ENCODE measurements around the gene KCNK4.
"Not testable (repeated sequence)": the region's sequence is repeated elsewhere in the genome, so short reads cannot be mapped to it uniquely, and the experiment has no call there.

KCNK4 gene

DNA sequence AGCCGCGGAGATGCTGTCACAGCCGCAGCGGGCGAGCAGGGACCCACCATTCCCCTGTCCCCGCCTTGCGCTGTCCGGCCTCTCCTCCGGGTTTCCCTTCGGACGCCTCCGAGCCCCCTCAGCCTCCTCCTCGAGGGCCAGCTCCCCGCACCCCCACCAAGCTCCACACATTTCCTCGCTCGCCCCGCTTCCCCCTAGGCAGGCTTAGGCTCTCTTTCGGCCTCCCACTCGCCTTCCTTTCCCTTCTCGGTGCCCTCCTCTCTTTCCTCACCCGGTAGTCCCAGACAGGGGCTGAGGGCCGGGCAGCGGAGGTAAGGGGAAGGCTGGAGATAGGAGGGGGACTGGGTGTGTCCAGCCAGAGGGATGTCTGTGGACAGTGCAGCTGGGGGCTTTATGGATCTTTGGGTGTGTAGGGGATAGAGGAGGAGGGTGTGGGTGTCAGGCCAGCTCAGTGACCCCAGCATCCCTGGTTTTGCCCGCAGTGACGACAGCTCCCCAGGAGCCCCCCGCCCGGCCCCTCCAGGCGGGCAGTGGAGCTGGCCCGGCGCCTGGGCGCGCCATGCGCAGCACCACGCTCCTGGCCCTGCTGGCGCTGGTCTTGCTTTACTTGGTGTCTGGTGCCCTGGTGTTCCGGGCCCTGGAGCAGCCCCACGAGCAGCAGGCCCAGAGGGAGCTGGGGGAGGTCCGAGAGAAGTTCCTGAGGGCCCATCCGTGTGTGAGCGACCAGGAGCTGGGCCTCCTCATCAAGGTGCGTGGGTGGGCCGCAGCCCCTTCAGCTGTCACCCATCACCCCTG lies 1.6 kb downstream of the KCNK4 start:
- DNase-seq: no peak

DNA sequence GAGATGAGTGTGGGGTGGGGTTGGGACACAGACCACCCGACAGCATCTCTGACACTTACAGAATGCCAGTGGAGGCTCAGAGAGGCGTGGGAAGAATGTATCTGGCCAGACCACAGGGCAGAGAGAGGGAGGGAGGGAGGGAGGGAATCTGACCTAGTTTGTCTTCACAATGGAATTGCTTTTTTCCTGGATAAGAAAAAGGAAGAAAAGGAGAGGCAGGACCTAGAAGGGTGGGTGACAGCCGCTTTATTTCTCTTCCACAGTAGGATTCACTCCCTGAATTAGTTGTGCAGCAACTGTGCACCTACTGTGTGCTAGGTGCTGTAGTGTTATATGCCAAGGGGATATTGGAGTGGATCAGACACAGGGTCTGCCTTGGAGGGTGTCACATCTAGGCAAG lies 3.7 kb downstream of the KCNK4 start:
- no peak for DNase-seq

DNA sequence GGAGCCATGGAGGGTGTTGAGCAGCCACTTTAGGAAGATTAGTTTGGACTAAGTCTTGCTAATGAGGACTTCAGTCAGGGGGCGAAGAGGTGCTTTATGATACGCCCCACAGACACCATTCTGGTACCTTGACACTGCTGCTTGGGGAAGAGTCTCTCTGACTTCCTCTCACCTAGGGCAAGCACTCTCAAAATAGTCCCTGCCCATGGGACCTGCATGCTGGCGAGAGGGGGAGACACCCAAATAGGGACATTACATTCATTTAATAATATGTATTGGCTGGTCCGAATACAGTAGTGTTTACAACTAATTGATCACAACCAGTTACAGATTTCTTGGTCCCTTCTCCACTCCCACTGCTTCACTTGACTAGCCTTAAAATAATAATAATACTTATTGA lies 4.7 kb downstream of the KCNK4 start:
- no peak for DNase-seq

DNA sequence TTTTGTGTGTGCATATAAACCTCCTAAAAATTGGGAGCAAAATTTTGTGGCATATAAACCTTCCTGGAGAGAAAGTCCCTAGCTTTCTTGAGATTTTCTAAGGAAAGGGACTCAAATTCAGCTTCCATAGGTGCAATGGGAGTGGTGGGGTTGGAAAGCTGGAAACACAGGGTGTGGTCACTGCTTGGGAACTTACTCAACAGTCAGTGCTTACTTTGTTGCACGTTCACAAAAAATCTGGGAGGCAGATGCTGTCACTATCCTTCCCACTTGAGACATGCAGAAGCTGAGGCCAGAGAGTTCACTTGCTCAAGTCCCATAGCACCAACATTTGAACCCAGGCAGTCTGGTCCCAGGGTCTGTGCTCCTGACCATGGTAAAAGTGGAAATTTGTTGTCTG lies 5.1 kb downstream of the KCNK4 start:
- DNase-seq: no peak

DNA sequence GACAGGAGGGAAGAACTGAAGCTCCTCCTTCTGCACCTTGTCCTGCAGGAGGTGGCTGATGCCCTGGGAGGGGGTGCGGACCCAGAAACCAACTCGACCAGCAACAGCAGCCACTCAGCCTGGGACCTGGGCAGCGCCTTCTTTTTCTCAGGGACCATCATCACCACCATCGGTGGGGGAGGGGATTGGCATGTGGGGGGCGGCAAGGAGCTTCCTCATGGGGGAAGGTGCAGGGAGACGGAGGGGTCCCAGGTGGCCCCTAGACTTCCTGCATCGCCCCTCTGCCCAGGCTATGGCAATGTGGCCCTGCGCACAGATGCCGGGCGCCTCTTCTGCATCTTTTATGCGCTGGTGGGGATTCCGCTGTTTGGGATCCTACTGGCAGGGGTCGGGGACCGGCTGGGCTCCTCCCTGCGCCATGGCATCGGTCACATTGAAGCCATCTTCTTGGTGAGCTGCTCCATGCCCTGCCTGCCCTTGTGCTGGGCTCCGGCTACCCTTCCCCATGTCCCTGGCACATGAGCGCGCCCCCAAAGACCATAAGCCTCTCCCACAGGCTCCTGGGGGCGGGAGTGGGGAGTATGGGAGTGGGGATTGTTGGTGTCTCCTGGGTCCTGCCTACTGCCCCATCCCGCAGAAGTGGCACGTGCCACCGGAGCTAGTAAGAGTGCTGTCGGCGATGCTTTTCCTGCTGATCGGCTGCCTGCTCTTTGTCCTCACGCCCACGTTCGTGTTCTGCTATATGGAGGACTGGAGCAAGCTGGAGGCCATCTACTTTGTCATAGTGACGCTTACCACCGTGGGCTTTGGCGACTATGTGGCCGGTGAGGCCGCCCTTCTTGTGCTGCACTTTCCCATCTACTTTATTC lies 6.0 kb downstream of the KCNK4 start:
- DNase-seq: no peak

DNA sequence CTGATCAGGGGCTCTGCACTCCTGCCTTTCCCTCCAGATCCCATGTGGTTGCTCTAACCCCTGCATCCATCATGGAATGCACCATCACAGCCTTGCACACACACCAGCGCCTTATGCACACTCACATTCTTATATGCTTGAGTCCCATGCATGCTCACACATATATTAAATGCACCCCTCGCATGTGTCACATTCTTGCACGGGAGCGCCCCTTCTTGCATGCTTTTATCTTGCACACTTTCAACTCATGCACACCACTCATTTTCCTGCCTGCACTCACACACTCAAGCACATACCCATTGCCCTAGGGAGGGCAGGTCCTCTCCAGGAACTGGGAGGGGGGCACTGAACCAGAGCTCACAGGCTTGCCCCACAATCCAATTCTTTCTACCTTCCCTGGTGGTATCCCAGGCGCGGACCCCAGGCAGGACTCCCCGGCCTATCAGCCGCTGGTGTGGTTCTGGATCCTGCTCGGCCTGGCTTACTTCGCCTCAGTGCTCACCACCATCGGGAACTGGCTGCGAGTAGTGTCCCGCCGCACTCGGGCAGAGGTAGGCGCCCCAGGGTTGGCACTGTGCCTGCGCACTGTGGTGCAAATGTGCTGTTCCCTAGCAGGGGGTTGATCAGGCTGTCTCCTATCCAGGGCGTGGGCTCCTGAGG lies 6.7 kb downstream of the KCNK4 start:
- peak; percentile 87 for DNase-seq

DNA sequence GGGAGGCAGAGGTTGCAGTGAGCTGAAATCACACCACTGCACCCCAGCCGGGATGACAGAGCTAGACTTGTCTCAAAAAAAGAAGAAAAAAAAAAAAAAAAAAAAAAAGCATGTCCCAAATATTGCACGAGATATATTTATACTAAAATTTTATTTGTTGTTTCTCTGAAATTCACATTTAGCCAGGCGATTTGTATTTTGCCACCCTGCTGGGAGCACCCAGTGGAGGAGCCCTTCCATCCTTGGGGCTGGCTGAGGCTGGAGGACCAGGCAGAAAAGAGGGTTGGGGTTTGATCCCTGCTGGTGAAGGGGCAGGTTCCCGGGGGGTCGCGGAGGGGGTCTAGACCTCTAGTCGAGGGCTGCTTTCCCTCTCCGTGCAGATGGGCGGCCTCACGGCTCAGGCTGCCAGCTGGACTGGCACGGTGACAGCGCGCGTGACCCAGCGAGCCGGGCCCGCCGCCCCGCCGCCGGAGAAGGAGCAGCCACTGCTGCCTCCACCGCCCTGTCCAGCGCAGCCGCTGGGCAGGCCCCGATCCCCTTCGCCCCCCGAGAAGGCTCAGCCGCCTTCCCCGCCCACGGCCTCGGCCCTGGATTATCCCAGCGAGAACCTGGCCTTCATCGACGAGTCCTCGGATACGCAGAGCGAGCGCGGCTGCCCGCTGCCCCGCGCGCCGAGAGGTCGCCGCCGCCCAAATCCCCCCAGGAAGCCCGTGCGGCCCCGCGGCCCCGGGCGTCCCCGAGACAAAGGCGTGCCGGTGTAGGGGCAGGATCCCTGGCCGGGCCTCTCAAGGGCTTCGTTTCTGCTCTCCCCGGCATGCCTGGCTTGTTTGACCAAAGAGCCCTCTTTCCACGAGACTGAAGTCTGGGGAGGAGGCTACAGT lies 8.1 kb downstream of the KCNK4 start:
- peak; percentile 60 for DNase-seq

DNA sequence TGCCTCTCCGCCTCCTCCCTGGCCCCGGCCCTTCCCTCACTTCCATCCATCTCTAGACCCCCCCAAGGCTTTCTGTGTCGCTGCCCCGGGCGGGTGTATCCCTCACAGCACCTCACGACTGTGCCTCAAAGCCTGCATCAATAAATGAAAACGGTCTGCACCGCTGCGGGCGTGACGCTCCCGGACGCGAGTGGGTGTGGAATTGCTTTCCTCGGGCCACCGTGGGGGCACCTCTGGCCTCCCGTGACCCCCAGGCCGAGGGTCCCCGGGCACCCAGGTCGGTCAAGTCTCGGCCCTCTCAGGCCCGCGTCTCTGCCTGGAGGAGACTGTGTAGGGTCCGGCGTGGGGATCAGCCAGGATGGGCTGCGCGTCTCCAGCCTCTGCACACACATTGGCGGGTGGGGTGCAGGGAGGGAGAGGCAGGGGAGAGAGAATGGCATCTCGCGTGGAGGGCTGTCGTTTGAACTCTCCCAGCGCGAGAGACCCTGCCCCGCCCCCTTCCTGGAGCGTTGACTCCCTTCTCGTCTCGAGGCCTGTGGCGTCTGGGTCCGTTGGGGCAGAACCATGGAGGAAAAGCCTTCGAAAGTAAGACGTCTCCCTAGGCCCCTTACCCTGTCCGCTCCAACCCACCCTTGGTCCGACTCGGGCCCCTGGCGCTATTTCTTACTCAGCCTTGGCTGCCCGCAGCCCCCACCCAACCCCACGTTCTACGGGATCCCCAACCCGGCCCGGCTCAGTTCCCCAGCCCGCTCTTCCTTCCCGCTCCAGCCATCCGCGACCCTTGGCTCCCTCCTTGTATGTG lies 8.9 kb downstream of the KCNK4 start, which contains the start of gene CATSPERZ:
Gene CATSPERZ (plus strand): TSS at position 512 of the 802 bp plus-strand sequence. CDS start 53 bp downstream, at position 565.
- no peak for DNase-seq

DNA sequence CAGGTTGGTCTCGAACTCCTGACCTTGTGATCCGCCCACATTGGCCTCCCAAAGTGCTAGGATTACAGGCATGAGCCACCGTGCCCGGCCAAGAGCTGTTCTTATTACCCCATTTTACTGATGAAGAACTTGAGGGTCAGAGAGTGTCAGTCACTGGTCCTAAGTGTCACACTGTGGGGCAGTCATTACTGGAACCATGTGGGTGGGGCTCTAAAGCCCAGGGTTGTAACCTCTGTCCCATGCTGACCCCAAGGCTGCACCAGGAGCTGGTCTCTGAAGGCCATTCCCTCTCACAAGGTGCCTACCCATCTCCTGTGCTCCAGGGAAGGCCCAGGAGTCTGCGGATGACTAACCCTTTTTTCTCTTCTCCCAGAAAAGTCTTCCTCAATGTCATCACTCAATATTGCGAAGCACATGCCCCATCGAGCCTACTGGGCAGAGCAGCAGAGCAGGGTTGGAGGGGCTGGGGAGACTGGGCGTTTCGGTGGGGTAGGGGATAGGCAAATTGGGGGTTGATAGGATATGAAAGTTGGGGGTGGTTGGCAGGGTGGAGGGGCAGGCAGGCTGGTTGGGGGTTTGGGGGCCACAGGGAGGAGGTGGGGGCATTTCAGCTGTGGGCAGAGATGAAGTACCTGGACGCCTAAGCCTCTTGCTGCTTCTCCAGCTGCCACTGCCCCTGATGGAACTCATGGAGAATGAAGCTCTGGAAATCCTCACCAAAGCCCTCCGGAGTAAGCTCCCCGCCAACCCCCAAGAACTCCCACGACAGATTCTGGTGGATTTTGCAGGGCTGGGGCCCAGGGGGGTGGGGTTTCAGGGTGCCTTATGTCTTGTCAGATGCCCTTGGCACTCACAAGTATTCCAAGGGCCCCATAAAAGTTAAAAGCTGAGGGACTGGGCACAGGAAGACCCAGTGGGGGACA lies 12.3 kb downstream of the KCNK4 start:
- DNase-seq: no peak

DNA sequence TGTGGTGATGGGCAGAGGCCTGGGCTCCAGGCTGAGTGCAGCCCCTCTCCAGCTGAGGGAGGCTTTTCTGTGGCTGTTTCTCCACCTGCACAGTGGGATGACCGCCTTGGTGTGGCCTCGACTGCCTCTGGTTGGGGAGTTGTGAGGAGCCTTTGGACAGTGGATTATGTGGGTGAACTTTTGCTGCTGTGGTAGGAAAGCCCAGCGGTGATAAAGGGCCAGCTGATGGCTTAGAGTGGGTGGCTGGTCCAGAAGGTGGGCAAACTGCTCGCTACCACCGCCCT lies 12.9 kb downstream of the KCNK4 start:
- DNase-seq: no peak

DNA sequence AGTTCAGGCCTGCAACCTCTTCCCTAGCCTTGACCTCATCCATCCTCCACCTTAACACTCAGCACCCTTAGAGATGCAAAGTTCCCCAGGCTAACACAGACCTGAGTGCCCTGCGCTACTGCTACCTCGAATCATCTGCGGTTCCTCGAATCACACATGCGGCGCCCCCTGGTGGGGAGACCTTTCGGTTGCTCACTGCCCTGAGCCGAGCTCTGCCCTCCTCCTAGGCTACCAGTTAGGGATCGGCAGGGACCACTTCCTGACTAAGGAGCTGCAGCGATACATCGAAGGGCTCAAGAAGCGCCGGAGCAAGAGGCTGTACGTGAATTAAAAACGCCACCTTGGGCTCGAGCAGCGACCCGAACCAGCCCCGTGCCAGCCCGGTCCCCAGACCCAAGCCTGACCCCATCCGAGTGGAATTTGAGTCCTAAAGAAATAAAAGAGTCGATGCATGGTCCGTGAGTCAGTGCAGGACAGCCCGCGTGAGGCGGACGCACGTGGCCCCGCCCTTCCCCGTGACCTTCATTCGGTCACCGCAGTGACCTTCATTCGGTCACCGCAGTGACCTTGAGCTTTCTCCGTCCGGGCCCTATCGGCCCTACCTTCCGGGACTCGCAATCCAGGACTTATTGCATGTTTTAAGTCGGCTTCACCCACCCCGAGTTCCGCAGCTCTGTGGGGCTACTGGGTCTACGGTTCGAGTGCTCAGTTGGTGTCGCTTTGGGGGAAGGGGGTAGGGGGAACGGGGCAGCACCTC lies 13.4 kb downstream of the KCNK4 start:
- peak; percentile 95 for DNase-seq

DNA sequence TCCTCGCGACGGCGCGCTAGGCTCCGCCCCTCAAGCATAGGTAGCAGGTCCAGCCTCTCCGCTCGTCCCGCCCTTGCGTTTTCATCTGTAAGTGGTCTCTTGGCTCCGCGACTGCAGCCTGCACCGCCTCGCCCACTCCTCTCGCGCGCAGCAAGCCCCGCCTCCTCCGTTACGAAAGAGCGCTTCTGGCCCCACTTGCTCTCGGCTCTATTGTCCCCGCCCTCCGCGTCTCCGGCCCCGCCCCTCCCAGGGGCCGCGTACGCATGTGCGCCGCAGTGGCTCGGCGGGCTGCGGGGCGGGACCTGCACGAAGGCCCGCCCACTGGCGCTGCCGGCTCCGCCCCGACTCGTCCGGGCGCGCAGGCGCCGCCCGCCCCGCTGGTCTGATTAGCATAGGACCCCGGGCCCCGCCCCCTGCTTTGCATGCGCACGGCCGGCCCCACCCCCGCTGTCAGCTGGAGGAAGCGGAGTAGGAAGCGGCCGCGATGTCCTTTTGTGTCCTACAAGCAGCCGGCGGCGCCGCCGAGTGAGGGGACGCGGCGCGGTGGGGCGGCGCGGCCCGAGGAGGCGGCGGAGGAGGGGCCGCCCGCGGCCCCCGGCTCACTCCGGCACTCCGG lies 14.1 kb downstream of the KCNK4 start, which contains the start of gene ESRRA:
Gene ESRRA (plus strand): TSS at position 450 of the 616 bp plus-strand sequence. CDS start 1,656 bp downstream, outside the sequence.
- DNase-seq: peak; percentile 100

DNA sequence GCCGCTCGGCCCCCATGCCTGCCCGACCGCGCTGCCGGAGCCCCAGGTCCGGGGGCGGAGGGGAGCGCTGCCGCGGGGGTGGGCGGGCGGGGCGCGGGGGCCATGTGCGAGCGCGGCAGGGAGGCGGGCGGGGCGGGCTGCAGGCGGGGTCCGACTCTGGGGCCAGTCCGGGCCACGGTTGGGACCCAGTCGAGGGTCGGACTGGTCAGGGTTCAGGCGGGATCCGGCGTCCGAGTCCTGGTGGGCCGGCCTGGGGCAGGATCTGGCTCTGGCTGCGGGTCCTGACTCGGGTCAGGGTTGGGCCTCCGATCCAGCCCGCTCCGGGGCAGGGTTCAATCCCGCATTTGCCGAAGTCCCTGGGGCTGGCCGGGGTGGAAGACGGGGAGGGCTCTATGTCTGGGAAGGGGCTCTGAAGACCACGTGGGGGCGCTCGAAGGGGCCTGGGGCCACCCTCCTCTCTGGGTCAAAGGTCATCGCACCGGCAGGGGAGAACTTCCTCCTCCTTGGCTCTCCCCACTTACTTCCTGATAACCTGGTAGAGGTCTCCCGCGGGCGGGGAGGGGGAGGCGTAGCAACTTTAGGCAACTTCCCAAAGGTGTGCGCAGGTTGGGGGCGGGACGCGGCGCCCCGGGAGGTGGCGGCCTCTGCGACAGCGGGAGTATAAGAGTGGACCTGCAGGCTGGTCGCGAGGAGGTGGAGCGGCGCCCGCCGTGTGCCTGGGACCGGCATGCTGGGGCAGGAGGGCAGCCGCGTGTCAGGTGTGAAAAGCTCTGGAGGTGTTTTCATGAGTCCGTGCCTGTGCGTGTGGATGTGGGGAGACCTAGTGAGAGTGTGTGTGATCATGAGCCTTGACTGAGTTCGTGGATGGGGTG lies 14.8 kb downstream of the KCNK4 start:
- peak; percentile 86 for DNase-seq

DNA sequence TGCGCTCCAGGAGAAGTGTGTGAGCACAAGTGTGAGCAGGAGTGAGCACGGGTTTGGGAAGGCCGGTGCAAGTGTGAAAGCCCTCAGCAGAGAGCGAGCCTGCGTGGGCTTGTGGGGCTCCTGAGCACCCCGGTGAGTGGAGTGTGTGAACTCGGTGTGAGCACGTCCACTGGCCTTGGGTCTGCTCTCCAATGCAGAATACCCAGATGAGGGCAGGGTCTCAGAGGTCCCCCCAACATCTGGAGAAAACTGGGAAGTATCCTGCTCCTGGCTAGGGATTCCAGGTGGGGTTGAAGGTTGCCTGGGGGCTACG lies 15.4 kb downstream of the KCNK4 start:
- DNase-seq: no peak

DNA sequence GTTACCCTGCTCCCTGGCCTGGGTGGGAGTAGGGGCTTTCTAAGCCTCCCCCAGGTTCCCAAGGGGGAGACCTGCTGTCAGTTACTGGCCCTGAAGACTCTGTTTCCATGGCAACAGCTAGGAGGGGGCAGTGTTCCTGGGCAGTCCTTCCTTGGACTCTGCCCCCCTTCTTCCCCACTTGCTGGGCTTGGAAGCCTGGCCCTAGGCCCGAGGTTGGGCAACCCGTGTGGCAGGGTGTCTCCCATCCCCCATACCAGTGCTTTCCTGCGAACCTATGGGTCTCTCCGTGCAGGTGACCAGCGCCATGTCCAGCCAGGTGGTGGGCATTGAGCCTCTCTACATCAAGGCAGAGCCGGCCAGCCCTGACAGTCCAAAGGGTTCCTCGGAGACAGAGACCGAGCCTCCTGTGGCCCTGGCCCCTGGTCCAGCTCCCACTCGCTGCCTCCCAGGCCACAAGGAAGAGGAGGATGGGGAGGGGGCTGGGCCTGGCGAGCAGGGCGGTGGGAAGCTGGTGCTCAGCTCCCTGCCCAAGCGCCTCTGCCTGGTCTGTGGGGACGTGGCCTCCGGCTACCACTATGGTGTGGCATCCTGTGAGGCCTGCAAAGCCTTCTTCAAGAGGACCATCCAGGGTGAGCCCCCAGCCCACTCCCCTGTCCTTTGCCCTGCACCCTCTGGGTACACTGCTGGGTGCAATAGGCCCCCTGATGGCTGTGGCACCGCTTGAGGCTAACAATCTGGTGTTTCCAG lies 15.9 kb downstream of the KCNK4 start:
- peak; percentile 34 for DNase-seq

DNA sequence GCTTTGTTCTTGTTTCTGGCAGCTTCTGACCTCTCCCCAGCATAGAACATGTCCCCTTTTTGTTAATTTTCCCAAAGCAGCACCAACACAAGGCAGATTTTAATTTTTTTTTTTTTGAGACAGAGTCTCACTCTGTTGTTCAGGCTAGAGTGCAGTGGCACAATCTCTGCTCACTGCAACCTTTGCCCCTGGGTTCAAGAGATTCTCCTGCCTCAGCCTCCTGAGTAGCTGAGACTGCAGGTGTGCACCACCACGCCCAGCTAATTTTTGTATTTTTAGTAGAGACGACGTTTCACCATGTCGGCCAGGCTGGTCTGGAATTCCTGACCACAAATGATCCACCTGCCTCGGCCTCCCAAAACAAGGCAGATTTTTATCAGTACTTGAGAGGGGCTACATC lies 16.7 kb downstream of the KCNK4 start:
- not testable (repeated sequence) for DNase-seq

DNA sequence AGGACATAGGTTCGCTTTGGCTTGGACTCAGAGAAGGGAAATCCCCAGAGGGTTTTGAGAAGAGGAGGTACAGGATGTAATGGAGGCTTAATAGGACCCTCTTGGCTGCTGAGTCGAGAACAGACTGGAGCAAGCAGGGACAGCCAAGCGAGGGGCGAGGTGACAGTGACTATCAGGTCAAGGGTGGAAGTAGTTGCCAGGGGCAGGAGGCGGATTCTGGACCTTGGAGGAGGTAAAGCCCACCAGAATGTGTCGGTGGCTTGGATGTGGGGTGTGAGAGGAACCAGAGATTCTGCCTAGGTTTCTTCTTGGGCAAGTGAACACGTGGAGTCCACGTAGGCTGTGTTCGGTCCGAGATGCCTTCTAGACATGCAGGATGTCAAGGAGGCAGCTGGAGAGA lies 21.8 kb downstream of the KCNK4 start:
- DNase-seq: no peak

All from NCI-H69 (cell line).